B cell (primary cell): ENCODE measurements around the gene FZD1.

Source experiments
- EZH2 ChIP-seq: IDR thresholded peaks from 2 replicates; pipeline ENCODE4 v1.6.1; 2012; ENCODE audit warnings: borderline replicate concordance, low read depth, mild to moderate bottlenecking, moderate library complexity, low read length; ENCODE audit not compliant: insufficient read depth, poor library complexity, severe bottlenecking
- TF ChIP-seq, protein P1 (sequence below): fragments of 200-600 bp; IDR thresholded peaks from one replicate; pipeline ENCODE4 v1.8.0; 2022; ENCODE audit warnings: antibody characterized with exemption, mild to moderate bottlenecking

- TF ChIP-seq, protein P1, sequence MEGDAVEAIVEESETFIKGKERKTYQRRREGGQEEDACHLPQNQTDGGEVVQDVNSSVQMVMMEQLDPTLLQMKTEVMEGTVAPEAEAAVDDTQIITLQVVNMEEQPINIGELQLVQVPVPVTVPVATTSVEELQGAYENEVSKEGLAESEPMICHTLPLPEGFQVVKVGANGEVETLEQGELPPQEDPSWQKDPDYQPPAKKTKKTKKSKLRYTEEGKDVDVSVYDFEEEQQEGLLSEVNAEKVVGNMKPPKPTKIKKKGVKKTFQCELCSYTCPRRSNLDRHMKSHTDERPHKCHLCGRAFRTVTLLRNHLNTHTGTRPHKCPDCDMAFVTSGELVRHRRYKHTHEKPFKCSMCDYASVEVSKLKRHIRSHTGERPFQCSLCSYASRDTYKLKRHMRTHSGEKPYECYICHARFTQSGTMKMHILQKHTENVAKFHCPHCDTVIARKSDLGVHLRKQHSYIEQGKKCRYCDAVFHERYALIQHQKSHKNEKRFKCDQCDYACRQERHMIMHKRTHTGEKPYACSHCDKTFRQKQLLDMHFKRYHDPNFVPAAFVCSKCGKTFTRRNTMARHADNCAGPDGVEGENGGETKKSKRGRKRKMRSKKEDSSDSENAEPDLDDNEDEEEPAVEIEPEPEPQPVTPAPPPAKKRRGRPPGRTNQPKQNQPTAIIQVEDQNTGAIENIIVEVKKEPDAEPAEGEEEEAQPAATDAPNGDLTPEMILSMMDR = no peak
- TF ChIP-seq EZH2 = no peak
Measured at GRCh38 chr7:91266067-91266688, 1.9 kb downstream of the FZD1 start.
